Mesendoderm (in vitro differentiated cells): ENCODE measurements around the gene TP53RK.
A peak's percentile ranks its signal among the peaks of the same experiment; 100 is the strongest.

Experiments used
- DNase-seq: peaks from one replicate; pipeline ENCODE4 v3.0.0; 2013
- H2AK5ac ChIP-seq: 2 replicates; pipeline ENCODE4 v1.6.1; 2013; ENCODE audit warnings: low read length, inconsistent platforms
- H2BK120ac ChIP-seq: 2 replicates; pipeline ENCODE4 v1.6.1; 2013; ENCODE audit warnings: low read depth, mild to moderate bottlenecking, low read length, moderate library complexity, mixed read lengths
- H2BK15ac ChIP-seq: replicated peaks from 2 replicates; pipeline ENCODE4 v1.6.1; 2013; ENCODE audit warnings: low read depth, mild to moderate bottlenecking, moderate library complexity
- H2BK5ac ChIP-seq: 2 replicates; pipeline ENCODE4 v1.6.1; 2013; ENCODE audit warnings: low read length, inconsistent platforms
- H3K18ac ChIP-seq: 2 replicates; pipeline ENCODE4 v1.6.1; 2013; ENCODE audit warnings: mild to moderate bottlenecking, low read length, mixed read lengths
- H3K23ac ChIP-seq: one replicate; pipeline ENCODE4 v1.6.1; 2013; ENCODE audit warnings: low read length
- H3K27ac ChIP-seq: 2 replicates; pipeline ENCODE4 v1.5.1; 2013; ENCODE audit warnings: low read depth, mild to moderate bottlenecking, inconsistent platforms, low read length, moderate library complexity
- H3K27me3 ChIP-seq: 2 replicates; pipeline ENCODE4 v1.6.1; 2013; ENCODE audit warnings: low read length, control low read depth, mild to moderate bottlenecking, inconsistent platforms; ENCODE audit not compliant: insufficient read depth, poor library complexity
- H3K36me3 ChIP-seq: 2 replicates; pipeline ENCODE4 v1.6.1; 2013; ENCODE audit warnings: low read length, inconsistent platforms; ENCODE audit not compliant: control insufficient read depth, insufficient read depth
- H3K4ac ChIP-seq: one replicate; pipeline ENCODE4 v1.6.1; 2013; ENCODE audit warnings: low read depth, mild to moderate bottlenecking, low read length, moderate library complexity
- H3K4me1 ChIP-seq: 2 replicates; pipeline ENCODE4 v1.6.1; 2013; ENCODE audit warnings: low read depth, low read length, inconsistent platforms; ENCODE audit not compliant: control insufficient read depth
- H3K4me2 ChIP-seq: 2 replicates; pipeline ENCODE4 v1.6.1; 2013; ENCODE audit warnings: low read length
- H3K4me3 ChIP-seq: 2 replicates; pipeline ENCODE4 v1.5.1; 2013; ENCODE audit warnings: mild to moderate bottlenecking, low read length
- H3K56ac ChIP-seq: one replicate; pipeline ENCODE4 v1.6.1; 2013; ENCODE audit warnings: low read length
- H3K79me1 ChIP-seq: 2 replicates; pipeline ENCODE4 v1.6.1; 2013; ENCODE audit warnings: low read length, inconsistent platforms
- H3K79me2 ChIP-seq: 2 replicates; pipeline ENCODE4 v1.6.1; 2013; ENCODE audit warnings: mild to moderate bottlenecking, low read length; ENCODE audit not compliant: control insufficient read depth, insufficient read depth
- H3K9ac ChIP-seq: 2 replicates; pipeline ENCODE4 v1.6.1; 2013; ENCODE audit warnings: low read length, inconsistent platforms
- H4K5ac ChIP-seq: one replicate; pipeline ENCODE4 v1.6.1; 2013; ENCODE audit warnings: low read length
- H4K8ac ChIP-seq: one replicate; pipeline ENCODE4 v1.6.1; 2013; ENCODE audit warnings: low read depth, mild to moderate bottlenecking, control low read depth, low read length, moderate library complexity
- WGBS: extraction: QIAGEN DNeasy Blood & Tissue Kit; methylation state at CpG from one replicate; pipeline ENCODE4 v1.1.7; 2013; ENCODE audit warnings: low lambda C conversion rate, missing lambda C conversion rate; ENCODE audit not compliant: insufficient coverage; ENCODE audit errors: extremely low coverage; 5-methylcytosine and 5-hydroxymethylcytosine counted together

The TP53RK gene

GRCh38 chr20:46652699-46653098 is 36.5 kb downstream of the TP53RK start:
- H3K4me3 ChIP-seq: no peak overlapping the region

GRCh38 chr20:46651091-46651962 is 37.9 kb downstream of the TP53RK start, which contains the start of gene SLC13A3:
Gene SLC13A3, minus strand, starts transcription at chr20:46651459. Its CDS starts 38 bp downstream, at chr20:46651421.
- no peaks in the 10 kb centered on the region for H3K27me3 ChIP-seq
- no CpG with 5 or more reads among the region's 55 CpGs for WGBS
- DNase-seq: peak; percentile 64

More at GRCh38 chr20:46652699-46653098, 36.5 kb downstream of the TP53RK start:
- H3K79me1 ChIP-seq: no peaks in the 10 kb centered on the region
- H3K9ac ChIP-seq: no peak overlapping the region
- H2BK120ac ChIP-seq: no peak overlapping the region
- no peaks in the 10 kb centered on the region for H3K27me3 ChIP-seq
- no peak for DNase-seq
- no peaks in the 10 kb centered on the region for H3K36me3 ChIP-seq
- no peak overlapping the region for H3K23ac ChIP-seq
- H2BK5ac ChIP-seq: no peak overlapping the region
- H3K56ac ChIP-seq: no peak overlapping the region
- H2AK5ac ChIP-seq: no peak overlapping the region
- no peak overlapping the region for H2BK15ac ChIP-seq
- H4K8ac ChIP-seq: no peak overlapping the region
- no peak overlapping the region for H3K27ac ChIP-seq
- no peak overlapping the region for H4K5ac ChIP-seq
- no peaks in the 10 kb centered on the region for H3K79me2 ChIP-seq
- no peaks in the 10 kb centered on the region for H3K4me1 ChIP-seq
- no peak overlapping the region for H3K4me2 ChIP-seq
- H3K18ac ChIP-seq: no peak overlapping the region
- no peak overlapping the region for H3K4ac ChIP-seq

GRCh38 chr20:46650575-46651090 is 38.6 kb downstream of the TP53RK start:
- no peaks in the 10 kb centered on the region for H3K27me3 ChIP-seq

More at GRCh38 chr20:46651091-46651962, 37.9 kb downstream of the TP53RK start, which contains the start of gene SLC13A3:
- no peak within 1 kb of the TSS for H3K27ac ChIP-seq
- H3K4ac ChIP-seq: no peak within 1 kb of the TSS
- no peak within 1 kb of the TSS for H3K4me3 ChIP-seq
- H4K5ac ChIP-seq: no peak within 1 kb of the TSS
- H3K4me2 ChIP-seq: peak within 1 kb of the TSS; percentile 17
- no peaks in the 10 kb centered on the region for H3K79me1 ChIP-seq
- no peak within 1 kb of the TSS for H2BK15ac ChIP-seq
- no peak within 1 kb of the TSS for H3K18ac ChIP-seq
- H3K36me3 ChIP-seq: no peaks in the 10 kb centered on the region
- no peak within 1 kb of the TSS for H4K8ac ChIP-seq
- H3K56ac ChIP-seq: peak within 1 kb of the TSS; percentile 40
- no peaks in the 10 kb centered on the region for H3K79me2 ChIP-seq
- no peak within 1 kb of the TSS for H2BK5ac ChIP-seq
- H2AK5ac ChIP-seq: no peak within 1 kb of the TSS
- H2BK120ac ChIP-seq: no peak within 1 kb of the TSS
- H3K4me1 ChIP-seq: no peaks in the 10 kb centered on the region
- no peak within 1 kb of the TSS for H3K23ac ChIP-seq
- H3K9ac ChIP-seq: no peak within 1 kb of the TSS

GRCh38 chr20:46649965-46650542 is 39.2 kb downstream of the TP53RK start:
- Histone ChIP-seq H3K27me3 (no peaks in the 10 kb centered on the region), H4K8ac (no peak overlapping the region), H3K4me1 (no peaks in the 10 kb centered on the region), H3K4ac (no peak overlapping the region), H3K36me3 (no peaks in the 10 kb centered on the region), H3K4me3 (no peak overlapping the region), H3K23ac (no peak overlapping the region), H4K5ac (no peak overlapping the region), H3K79me1 (no peaks in the 10 kb centered on the region), H2AK5ac (no peak overlapping the region), H3K18ac (no peak overlapping the region), H2BK120ac (no peak overlapping the region), H3K79me2 (no peaks in the 10 kb centered on the region), H3K56ac (no peak overlapping the region), H3K27ac (no peak overlapping the region), H2BK5ac (no peak overlapping the region), H3K9ac (no peak overlapping the region), H2BK15ac (no peak overlapping the region), H3K4me2 (no peak overlapping the region)
- WGBS: no CpG with 5 or more reads among the region's 9 CpGs
- no peak for DNase-seq

More at GRCh38 chr20:46650575-46651090, 38.6 kb downstream of the TP53RK start:
- no peak overlapping the region for H4K8ac ChIP-seq
- no peak overlapping the region for H4K5ac ChIP-seq
- H3K4me2 ChIP-seq: no peak overlapping the region
- no peak overlapping the region for H2BK5ac ChIP-seq
- no peak overlapping the region for H3K18ac ChIP-seq
- no peaks in the 10 kb centered on the region for H3K4me1 ChIP-seq
- H3K56ac ChIP-seq: no peak overlapping the region
- H3K36me3 ChIP-seq: no peaks in the 10 kb centered on the region
- H2AK5ac ChIP-seq: no peak overlapping the region
- WGBS: no CpG with 5 or more reads among the region's 10 CpGs
- no peaks in the 10 kb centered on the region for H3K79me2 ChIP-seq
- H3K79me1 ChIP-seq: no peaks in the 10 kb centered on the region
- no peak overlapping the region for H2BK15ac ChIP-seq
- no peak overlapping the region for H3K23ac ChIP-seq
- no peak overlapping the region for H3K4me3 ChIP-seq
- no peak for DNase-seq
- H3K4ac ChIP-seq: no peak overlapping the region
- H3K27ac ChIP-seq: no peak overlapping the region
- H3K9ac ChIP-seq: no peak overlapping the region
- H2BK120ac ChIP-seq: no peak overlapping the region

- Histone ChIP-seq H3K18ac (no peak overlapping the region), H3K23ac (no peak overlapping the region), H3K4ac (no peak overlapping the region), H3K4me3 (no peak overlapping the region), H3K27me3 (no peaks in the 10 kb centered on the region), H2BK15ac (no peak overlapping the region), H3K4me1 (no peaks in the 10 kb centered on the region), H3K79me2 (no peaks in the 10 kb centered on the region), H3K56ac (no peak overlapping the region), H3K27ac (no peak overlapping the region), H4K5ac (no peak overlapping the region), H3K4me2 (no peak overlapping the region), H2AK5ac (no peak overlapping the region), H4K8ac (no peak overlapping the region), H3K9ac (no peak overlapping the region), H3K79me1 (no peaks in the 10 kb centered on the region), H2BK120ac (no peak overlapping the region), H2BK5ac (no peak overlapping the region), H3K36me3 (no peaks in the 10 kb centered on the region)
- WGBS: no CpG with 5 or more reads among the region's 3 CpGs
- no peak for DNase-seq
Observed at GRCh38 chr20:46649650-46649949, 39.6 kb downstream of the TP53RK start.
